GM10248 (cell line): ENCODE measurements around the gene TNIP2.

Source experiments
- CTCF ChIA-PET: fragments of 300-600 bp; sonication (Branson Sonifier 250); formaldehyde crosslinking; extraction: SDS; loops from one replicate; lab custom pipeline; 2021; ENCODE audit warnings: antibody characterized with exemption; lab: Yijun Ruan, JAX
- POLR2A ChIA-PET: fragments of 350-650 bp; sonication (Branson Sonifier 250); formaldehyde crosslinking; extraction: SDS; loops from one replicate; lab custom pipeline; 2020; ENCODE audit warnings: antibody characterized with exemption; lab: Yijun Ruan, JAX
- DNase-seq: peaks from one replicate; pipeline ENCODE4 v3.0.0; 2012; ENCODE audit errors: extremely low spot score
- TF ChIP-seq, protein P1 (sequence below): IDR thresholded peaks from 2 replicates; pipeline ENCODE4 v1.5.1; 2012; ENCODE audit warnings: mild to moderate bottlenecking, low read depth; ENCODE audit errors: extremely low read depth, missing control alignments, control extremely low read depth

TNIP2 gene

DNA sequence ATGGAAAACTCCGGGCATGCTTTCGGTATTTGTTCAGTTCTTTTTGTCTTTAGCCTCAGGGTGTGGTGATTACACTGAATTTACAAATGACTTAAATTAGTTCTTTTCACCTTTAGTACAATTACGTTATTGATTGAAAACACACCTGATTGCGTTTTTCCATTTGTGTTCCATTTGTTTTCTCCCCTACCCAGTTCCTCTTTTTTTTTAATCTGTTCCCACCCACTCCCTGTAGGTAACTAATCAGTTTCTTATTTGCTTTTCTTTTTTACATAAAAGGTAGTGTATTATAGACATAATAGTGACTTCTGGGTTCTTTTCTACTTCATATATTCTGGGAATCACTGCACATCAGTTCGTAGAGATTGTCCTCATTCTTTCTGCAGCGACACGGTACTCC lies 53.4 kb downstream of the TNIP2 start:
- ChIA-PET POLR2A (no interaction called here), CTCF (no interaction called here)
- TF ChIP-seq, protein P1, sequence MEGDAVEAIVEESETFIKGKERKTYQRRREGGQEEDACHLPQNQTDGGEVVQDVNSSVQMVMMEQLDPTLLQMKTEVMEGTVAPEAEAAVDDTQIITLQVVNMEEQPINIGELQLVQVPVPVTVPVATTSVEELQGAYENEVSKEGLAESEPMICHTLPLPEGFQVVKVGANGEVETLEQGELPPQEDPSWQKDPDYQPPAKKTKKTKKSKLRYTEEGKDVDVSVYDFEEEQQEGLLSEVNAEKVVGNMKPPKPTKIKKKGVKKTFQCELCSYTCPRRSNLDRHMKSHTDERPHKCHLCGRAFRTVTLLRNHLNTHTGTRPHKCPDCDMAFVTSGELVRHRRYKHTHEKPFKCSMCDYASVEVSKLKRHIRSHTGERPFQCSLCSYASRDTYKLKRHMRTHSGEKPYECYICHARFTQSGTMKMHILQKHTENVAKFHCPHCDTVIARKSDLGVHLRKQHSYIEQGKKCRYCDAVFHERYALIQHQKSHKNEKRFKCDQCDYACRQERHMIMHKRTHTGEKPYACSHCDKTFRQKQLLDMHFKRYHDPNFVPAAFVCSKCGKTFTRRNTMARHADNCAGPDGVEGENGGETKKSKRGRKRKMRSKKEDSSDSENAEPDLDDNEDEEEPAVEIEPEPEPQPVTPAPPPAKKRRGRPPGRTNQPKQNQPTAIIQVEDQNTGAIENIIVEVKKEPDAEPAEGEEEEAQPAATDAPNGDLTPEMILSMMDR = no peak
- no peak for DNase-seq

DNA sequence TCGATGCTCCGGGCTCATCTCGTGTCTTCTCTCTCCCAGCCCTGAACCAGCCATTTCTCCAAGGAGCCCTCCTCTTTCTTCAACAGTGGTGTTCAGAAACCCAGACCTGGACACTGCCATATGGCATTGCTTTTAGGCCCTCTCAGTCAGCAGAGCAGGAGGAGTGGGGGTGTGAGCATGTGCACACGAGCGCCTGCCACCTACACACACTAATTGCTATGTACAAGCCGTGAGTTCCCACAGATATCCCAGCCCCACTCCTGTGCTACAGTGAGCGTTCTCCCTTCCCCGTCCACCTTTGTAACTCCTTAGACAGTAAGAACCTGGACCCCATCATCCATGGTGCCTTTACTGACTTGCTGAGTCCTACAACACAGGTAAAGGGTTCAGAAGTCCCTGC lies 53.8 kb downstream of the TNIP2 start:
- ChIA-PET CTCF (interaction anchor here (2.4 kb wide), 1 partner anchor 11 kb away, joined by 9 read pairs; no protein-coding TSS in a partner anchor), POLR2A (no interaction called here)
- DNase-seq = no peak
- TF ChIP-seq, protein P1 = no peak

DNA sequence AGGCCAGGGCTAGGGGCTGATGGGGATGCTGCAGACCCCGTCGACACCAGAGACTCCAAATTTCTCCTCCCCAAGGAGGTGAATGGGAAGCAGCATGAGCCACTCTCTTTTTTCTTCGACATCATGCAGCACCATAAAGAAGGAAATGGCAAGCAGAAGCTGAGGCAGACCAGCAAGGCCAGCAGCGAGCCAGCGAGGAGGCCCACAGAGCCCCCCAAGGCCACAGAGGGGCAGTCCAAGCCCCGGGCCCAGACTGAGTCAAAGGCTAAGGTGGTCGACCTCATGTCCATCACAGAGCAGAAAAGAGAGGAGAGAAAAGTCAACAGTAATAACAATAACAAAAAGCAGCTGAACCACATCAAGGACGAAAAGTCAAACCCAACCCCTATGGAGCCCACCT lies 56.1 kb downstream of the TNIP2 start:
- DNase-seq = no peak
- POLR2A ChIA-PET = no interaction called here
- CTCF ChIA-PET = interaction anchor here (2.4 kb wide), 1 partner anchor 9 kb away, joined by 9 read pairs; no protein-coding TSS in a partner anchor
- TF ChIP-seq, protein P1 = no peak

DNA sequence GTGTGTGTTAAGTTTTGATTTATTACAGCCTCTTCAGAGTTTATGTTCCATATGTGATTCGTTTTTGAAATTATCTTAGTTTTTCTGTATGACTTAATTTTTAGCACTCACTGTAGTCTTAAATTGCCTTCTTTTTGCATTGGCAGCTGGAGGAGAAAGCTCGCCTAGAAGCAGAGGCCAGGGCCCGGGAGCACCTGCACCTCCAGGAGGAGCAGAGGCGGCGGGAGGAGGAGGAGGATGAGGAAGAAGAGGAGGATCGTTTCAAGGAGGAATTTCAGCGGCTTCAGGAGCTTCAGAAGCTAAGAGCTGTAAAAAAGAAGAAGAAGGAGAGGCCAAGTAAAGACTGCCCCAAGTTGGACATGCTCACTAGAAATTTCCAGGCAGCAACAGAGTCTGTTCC lies 56.6 kb downstream of the TNIP2 start:
- POLR2A ChIA-PET = no interaction called here

DNA sequence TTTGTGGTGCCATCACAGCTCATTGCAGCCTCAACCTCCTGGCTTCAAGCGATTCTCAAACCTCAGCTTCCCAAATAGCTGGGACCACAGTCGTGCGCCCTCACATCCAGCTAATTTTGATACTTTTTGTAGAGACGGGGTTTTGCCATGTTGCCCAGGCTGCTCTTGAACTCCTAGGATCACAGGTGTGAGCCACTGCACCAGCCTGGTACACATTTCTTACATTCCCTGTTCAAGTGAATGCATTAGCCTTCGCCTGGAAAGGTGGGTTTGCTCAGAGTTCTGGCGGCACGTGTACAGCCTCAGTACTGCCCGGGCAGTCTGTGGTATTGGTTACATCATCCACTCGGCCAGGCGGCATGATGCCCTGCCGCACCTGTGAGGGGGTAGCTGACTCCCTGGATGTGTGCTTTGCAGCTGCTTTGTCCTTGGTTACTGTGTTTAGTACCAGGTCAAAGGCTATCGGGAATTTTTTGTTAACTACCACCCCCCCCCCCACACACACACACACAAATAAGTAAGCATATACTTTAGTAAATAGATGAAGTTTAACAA lies 57.1 kb downstream of the TNIP2 start:
- DNase-seq = no peak
- TF ChIP-seq, protein P1 = no peak
- ChIA-PET POLR2A (no interaction called here), CTCF (no interaction called here)

More for the DNA sequence above, 56.6 kb downstream of the TNIP2 start:
- TF ChIP-seq, protein P1 = no peak
- DNase-seq = no peak
- CTCF ChIA-PET = no interaction called here

DNA sequence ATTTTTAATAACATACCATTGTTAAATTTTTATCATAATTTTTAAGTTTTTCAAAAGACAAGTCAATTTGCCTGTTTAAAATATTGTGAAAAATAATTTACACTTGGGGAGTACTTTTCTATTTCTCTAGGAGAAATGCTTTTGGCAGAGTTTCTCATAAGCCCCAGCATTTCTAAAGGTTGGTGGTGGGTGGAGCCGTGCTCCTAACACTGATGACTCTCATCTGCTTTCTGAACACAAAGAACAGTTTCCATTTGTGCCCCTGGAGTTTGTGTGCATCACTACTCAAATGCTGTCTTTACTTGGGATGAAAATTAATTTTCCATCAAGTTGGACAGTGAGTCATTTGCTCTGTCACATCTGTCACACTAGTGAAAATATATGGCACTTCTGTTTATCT lies 57.6 kb downstream of the TNIP2 start:
- DNase-seq = no peak
- TF ChIP-seq, protein P1 = no peak
- CTCF ChIA-PET = interaction anchor here (1.7 kb wide), 1 partner anchor 15 kb away, joined by 5 read pairs; no protein-coding TSS in a partner anchor
- POLR2A ChIA-PET = interaction anchor here (0.6 kb wide), 1 partner anchor 94 kb away, joined by 3 read pairs; the partner anchor contains the start of gene SH3BP2
